IgD-negative memory B cell (primary cell): Measurements from ENCODE around the gene ATP10A. TPM values are rescaled to one million over a fixed set of nuclear protein-coding genes. Genes with fewer than 3 reads are reported as not detected.
"Not testable (repeated sequence)": the region's sequence is repeated elsewhere in the genome, so short reads cannot be mapped to it uniquely, and the experiment has no call there.

Source experiments
- H3K27ac Mint-ChIP-seq, 3 donors: one replicate each; pipeline ENCODE4 v1.8.0; 2020 to 2022; ENCODE audit warnings: mild to moderate bottlenecking in 3 of 3, mixed read lengths in 3 of 3, moderate library complexity in 1 of 3
- H3K27me3 Mint-ChIP-seq: one replicate; pipeline ENCODE4 v1.8.0; 2021; ENCODE audit warnings: mixed read lengths
- H3K36me3 Mint-ChIP-seq: one replicate; pipeline ENCODE4 v1.8.0; 2020; ENCODE audit warnings: mild to moderate bottlenecking, mixed read lengths
- H3K4me1 Mint-ChIP-seq, 3 donors: one replicate each; pipeline ENCODE4 v1.8.0; 2020 to 2022; ENCODE audit warnings: mixed read lengths in 3 of 3, mild to moderate bottlenecking in 1 of 3
- H3K4me3 Mint-ChIP-seq, 4 donors: one replicate each; pipeline ENCODE4 v1.8.0; 2020 to 2022; ENCODE audit warnings: mild to moderate bottlenecking in 4 of 4, mixed read lengths in 4 of 4, moderate library complexity in 3 of 4
- H3K9me3 Mint-ChIP-seq, 3 donors: one replicate each; pipeline ENCODE4 v1.8.0; 2020 to 2021; ENCODE audit warnings: mixed read lengths in 3 of 3, mild to moderate bottlenecking in 1 of 3
- polyA plus RNA-seq: library from polyadenylated mRNA; unstranded; fragments of 300-500 nt; fragmentation: Illumina TruSeq; gene quantifications from one replicate; pipeline ENCODE4 v1.2.3, GENCODE V29; 2021

ATP10A gene
- polyA plus RNA-seq, 1 donor from 2014 or later: 0.48 TPM

DNA sequence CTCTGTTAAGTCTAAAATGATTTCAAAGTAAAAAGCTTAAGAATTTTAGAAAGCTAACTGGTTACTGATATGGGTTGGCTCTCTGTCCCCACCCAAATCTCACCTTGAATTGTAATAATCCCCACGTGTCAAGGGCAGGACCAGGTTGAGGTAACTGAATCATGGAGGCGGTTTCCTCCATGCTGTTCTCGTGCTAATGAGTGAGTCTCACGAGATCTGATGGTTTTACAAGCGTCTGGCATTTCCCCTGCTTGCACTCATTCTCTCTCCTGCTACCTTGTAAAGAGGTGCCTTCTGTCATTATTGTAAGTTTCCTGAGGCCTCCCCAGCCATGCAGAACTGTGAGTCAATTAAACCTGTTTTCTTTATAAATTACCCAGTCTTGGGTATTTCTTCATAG is 7.1 kb downstream of the ATP10A start:
- Mint-ChIP-seq H3K4me1 (peaks cover 13 to 29% (median 25%) of the 10 kb centered on the region in 3 donors), H3K27me3 (peaks cover 14% of the 10 kb centered on the region)
- not testable (repeated sequence) for H3K36me3 Mint-ChIP-seq, H3K9me3 Mint-ChIP-seq, H3K27ac Mint-ChIP-seq, H3K4me3 Mint-ChIP-seq

GRCh38 chr15:25852661-25853524 is 10.2 kb downstream of the ATP10A start:
- H3K27ac Mint-ChIP-seq: peak overlapping the region in 1 of 3 donors; percentile 82
- H3K4me3 Mint-ChIP-seq: peak overlapping the region; percentile 30 to 89 (median 52)

GRCh38 chr15:25852027-25852426 is 11.1 kb downstream of the ATP10A start:
- H3K4me3 Mint-ChIP-seq: peak overlapping the region in 2 of 4 donors; percentile 47 to 89
- peaks cover 31 to 49% (median 36%) of the 10 kb centered on the region in 3 donors for H3K4me1 Mint-ChIP-seq
- H3K9me3 Mint-ChIP-seq: no peaks in the 10 kb centered on the region
- peak overlapping the region in 1 of 3 donors; percentile 82 for H3K27ac Mint-ChIP-seq
- H3K27me3 Mint-ChIP-seq: peaks cover 4% of the 10 kb centered on the region
- no peaks in the 10 kb centered on the region for H3K36me3 Mint-ChIP-seq

More at GRCh38 chr15:25852661-25853524, 10.2 kb downstream of the ATP10A start:
- H3K36me3 Mint-ChIP-seq: no peaks in the 10 kb centered on the region
- H3K4me1 Mint-ChIP-seq: peaks cover 26 to 46% (median 34%) of the 10 kb centered on the region in 3 donors
- H3K27me3 Mint-ChIP-seq: peaks cover 4% of the 10 kb centered on the region
- H3K9me3 Mint-ChIP-seq: no peaks in the 10 kb centered on the region

- H3K9me3 Mint-ChIP-seq: no peaks in the 10 kb centered on the region
- peak overlapping the region; percentile 47 to 94 (median 76) for H3K27ac Mint-ChIP-seq
- no peaks in the 10 kb centered on the region for H3K36me3 Mint-ChIP-seq
- peaks cover 2% of the 10 kb centered on the region for H3K27me3 Mint-ChIP-seq
- peaks cover 44 to 63% (median 44%) of the 10 kb centered on the region in 3 donors for H3K4me1 Mint-ChIP-seq
- peak overlapping the region; percentile 73 to 92 (median 79) for H3K4me3 Mint-ChIP-seq
Observed at GRCh38 chr15:25850154-25851111, 12.7 kb downstream of the ATP10A start.

DNA sequence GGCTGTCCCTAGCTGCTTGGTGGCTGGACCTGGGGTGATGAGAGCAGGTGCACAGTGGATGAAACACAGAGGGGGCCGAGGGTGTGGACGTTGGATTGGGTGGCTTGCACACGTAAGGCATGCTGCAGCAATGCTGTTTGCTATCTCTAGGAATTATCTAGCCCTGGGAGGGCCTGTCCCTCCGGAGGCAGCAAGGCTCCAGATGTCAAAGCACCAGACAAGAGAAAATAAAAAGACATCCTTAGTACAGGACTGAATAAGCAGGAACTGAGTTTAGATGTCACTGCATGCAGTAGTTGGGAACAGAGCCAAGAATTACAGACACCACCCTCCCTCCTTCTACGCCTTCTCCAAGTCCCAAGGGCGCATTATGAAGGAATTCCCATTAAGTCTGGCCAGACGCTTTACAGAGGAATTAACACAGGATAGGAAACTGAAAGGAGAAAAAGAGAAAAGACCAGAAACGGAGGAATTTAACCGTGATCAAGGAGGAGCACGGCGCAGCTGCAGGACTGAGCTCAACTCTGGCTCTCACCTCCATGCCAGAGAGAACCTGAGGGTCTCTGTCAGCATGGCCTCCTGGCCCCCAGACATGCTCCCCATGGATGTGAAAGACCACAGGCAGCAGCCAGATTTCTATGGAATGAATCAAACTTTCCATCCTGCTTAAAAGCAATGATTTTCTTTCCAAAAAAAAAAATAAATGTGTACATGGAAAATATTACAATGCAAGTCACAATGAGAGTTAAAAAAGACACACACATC is 13.8 kb downstream of the ATP10A start:
- Mint-ChIP-seq H3K36me3 (no peaks in the 10 kb centered on the region), H3K4me1 (peaks cover 43 to 68% (median 47%) of the 10 kb centered on the region in 3 donors), H3K27me3 (peaks cover 2% of the 10 kb centered on the region), H3K9me3 (no peaks in the 10 kb centered on the region), H3K27ac (peak overlapping the region; percentile 76 to 94 (median 81)), H3K4me3 (peak overlapping the region; percentile 73 to 93 (median 79))

DNA sequence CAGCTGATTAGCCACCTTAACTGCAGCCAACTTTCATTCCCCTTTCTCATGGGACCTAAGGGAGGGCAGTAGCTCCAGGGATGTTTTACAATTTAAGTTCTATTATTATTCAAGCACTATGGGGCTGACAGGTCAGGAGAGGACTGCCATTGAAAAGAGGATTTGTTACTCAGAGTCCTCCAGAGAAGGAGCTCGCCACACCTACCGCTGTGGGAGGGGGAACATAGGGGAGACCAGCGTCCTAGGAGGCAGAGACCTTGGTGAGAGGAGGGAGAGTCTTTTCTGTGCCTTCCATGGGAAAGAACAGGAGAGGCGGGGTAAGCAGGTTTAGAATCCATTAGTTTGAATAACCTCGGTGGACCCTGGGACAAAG is 14.4 kb downstream of the ATP10A start:
- Mint-ChIP-seq H3K4me1 (peaks cover 39 to 64% (median 47%) of the 10 kb centered on the region in 3 donors), H3K27ac (peak overlapping the region; percentile 54 to 81 (median 76)), H3K27me3 (peaks cover 5% of the 10 kb centered on the region), H3K9me3 (no peaks in the 10 kb centered on the region), H3K4me3 (peak overlapping the region in 2 of 4 donors; percentile 74 to 76), H3K36me3 (no peaks in the 10 kb centered on the region)

DNA sequence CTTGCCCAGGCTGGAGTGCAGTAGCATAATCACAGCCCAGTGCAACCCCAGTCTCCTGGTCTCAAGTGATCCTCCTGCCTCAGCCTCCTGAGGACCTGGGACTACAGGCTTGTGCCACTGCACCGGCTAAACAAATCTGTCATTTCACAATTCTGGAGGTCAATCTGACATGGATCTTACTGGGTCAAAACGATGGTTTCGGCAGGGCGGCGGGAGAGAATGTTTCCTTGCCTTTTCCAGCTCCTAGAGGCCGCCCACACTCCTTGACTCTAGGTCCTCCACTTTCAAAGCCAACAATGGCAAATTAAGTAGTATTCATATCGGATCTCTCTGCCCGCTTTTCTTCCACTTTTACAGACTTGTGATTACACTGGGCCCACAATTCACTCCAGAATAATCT is 14.8 kb downstream of the ATP10A start:
- peaks cover 39 to 61% (median 45%) of the 10 kb centered on the region in 3 donors for H3K4me1 Mint-ChIP-seq
- no peak overlapping the region for H3K4me3 Mint-ChIP-seq
- no peaks in the 10 kb centered on the region for H3K36me3 Mint-ChIP-seq
- no peaks in the 10 kb centered on the region for H3K9me3 Mint-ChIP-seq
- peaks cover 5% of the 10 kb centered on the region for H3K27me3 Mint-ChIP-seq
- H3K27ac Mint-ChIP-seq: peak overlapping the region in 1 of 3 donors; percentile 81

DNA sequence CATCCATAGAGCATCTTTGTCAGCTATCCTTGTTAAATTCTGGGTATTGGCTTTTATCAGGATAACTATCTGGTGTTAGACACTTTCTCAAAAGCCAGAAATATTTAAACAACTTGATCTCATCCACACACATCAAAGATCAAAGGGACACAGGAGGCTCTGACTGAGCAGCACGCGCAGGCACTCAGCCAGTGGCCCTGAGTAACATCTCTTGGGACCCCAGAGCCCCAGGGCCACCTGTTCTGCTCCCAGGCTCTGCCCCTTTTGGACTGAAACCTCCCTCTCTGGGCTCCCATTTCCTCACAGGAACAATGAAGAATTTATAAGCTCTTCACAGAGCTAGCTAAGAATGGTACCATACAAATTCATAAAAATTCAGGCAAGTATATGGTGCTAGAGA is 16.1 kb downstream of the ATP10A start:
- peaks cover 28 to 48% (median 36%) of the 10 kb centered on the region in 3 donors for H3K4me1 Mint-ChIP-seq
- peak overlapping the region in 2 of 3 donors; percentile 71 to 78 for H3K27ac Mint-ChIP-seq
- peak overlapping the region in 1 of 4 donors; percentile 55 for H3K4me3 Mint-ChIP-seq
- H3K27me3 Mint-ChIP-seq: peaks cover 5% of the 10 kb centered on the region
- no peaks in the 10 kb centered on the region for H3K9me3 Mint-ChIP-seq
- H3K36me3 Mint-ChIP-seq: no peaks in the 10 kb centered on the region

DNA sequence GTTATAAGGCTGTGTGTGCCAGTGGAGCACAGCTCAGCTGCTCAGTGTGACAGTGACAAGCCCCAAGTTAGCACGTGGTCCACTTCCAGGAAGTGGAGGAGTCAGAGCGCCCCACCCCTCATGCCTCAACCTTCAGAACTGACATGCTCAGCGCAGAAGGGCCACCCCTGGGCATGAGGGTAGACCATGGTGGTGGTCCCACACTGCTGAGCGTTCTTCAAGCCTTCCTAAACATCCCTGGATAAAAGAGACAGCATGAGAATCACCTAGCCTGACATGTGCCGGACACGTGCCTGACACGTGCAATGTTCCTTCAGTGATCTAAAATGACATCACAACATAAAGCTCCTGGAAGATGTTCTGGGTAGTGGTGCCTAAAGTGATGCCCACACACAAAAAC is 16.8 kb downstream of the ATP10A start:
- Mint-ChIP-seq H3K4me3 (peak overlapping the region in 1 of 4 donors; percentile 55), H3K27me3 (peaks cover 5% of the 10 kb centered on the region), H3K27ac (no peak overlapping the region), H3K4me1 (peaks cover 28 to 48% (median 34%) of the 10 kb centered on the region in 3 donors), H3K9me3 (no peaks in the 10 kb centered on the region), H3K36me3 (no peaks in the 10 kb centered on the region)

DNA sequence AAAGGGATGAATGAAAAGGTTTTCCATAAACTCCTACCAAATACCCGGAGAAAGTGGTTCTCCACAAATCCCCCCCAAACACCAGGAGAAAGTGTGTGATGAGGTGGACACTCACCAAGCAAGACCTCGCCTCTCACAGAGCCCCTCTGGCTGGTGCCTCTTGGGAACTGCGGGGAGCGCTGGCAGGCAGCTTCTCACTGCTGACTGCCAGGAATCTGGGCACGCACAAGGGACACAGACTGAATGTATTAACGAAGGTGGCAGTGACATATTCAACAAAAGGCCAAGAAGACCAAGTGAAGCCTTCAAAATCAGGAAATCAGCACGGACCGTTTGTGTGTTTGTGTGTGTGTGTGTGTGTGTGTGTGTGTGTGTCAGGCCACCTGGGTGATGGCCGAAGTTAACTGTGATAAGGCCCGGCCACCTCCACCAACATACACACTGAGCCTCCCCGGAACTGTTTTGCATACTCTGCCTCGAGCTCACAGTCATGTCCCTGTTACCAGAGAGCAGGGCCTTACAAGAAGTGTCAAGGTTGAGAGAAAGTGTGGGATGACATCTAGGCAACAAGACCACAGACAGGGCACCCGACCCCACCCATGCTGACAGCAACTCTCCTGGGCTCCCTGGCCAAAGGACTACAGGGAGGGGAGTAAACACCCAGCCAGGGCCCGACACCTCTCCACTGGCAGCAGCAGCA is 18.0 kb downstream of the ATP10A start:
- Mint-ChIP-seq H3K27ac (peak overlapping the region in 1 of 3 donors; percentile 88), H3K4me1 (peaks cover 19 to 40% (median 28%) of the 10 kb centered on the region in 3 donors)

DNA sequence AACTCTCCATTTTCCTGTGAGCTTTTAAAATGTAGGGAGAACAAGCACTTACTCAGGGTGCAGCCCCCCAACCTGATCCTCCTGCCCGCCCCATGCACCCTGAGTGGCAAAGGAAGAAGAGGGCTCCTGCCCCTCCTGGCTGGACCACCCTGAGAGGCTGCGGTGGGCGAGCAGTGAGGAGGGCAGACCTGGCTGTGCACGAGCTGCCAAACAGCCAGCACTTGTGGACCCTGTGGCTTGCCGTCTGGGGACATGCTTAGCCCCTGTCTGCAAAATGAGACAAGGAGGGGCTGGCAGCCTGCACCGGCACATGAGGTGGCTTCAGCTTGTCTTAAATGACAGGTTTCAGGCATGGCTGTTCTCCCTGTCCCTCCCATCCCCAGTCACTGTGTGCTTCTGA is 18.6 kb downstream of the ATP10A start:
- H3K36me3 Mint-ChIP-seq: no peaks in the 10 kb centered on the region
- H3K4me3 Mint-ChIP-seq: no peak overlapping the region
- peaks cover 14 to 34% (median 23%) of the 10 kb centered on the region in 3 donors for H3K4me1 Mint-ChIP-seq
- peaks cover 11% of the 10 kb centered on the region for H3K27me3 Mint-ChIP-seq
- H3K9me3 Mint-ChIP-seq: peaks cover 0 to 2% (median 0%) of the 10 kb centered on the region in 3 donors
- peak overlapping the region in 1 of 3 donors; percentile 88 for H3K27ac Mint-ChIP-seq

More for the DNA sequence above, 18.0 kb downstream of the ATP10A start:
- Mint-ChIP-seq H3K9me3 (no peaks in the 10 kb centered on the region), H3K4me3 (peak overlapping the region in 2 of 4 donors; percentile 53 to 81), H3K27me3 (peaks cover 7% of the 10 kb centered on the region), H3K36me3 (no peaks in the 10 kb centered on the region)

- no peak overlapping the region for H3K4me3 Mint-ChIP-seq
- H3K27me3 Mint-ChIP-seq: peaks cover 13% of the 10 kb centered on the region
- peaks cover 0 to 2% (median 0%) of the 10 kb centered on the region in 3 donors for H3K9me3 Mint-ChIP-seq
- peaks cover 11 to 29% (median 21%) of the 10 kb centered on the region in 3 donors for H3K4me1 Mint-ChIP-seq
- H3K27ac Mint-ChIP-seq: peak overlapping the region in 1 of 3 donors; percentile 10
- no peaks in the 10 kb centered on the region for H3K36me3 Mint-ChIP-seq
Observed at GRCh38 chr15:25844076-25844475, 19.1 kb downstream of the ATP10A start.

GRCh38 chr15:25839638-25840156 is 23.4 kb downstream of the ATP10A start:
- Mint-ChIP-seq H3K27ac (no peak overlapping the region), H3K4me1 (peaks cover 6 to 10% (median 7%) of the 10 kb centered on the region in 3 donors), H3K36me3 (no peaks in the 10 kb centered on the region), H3K4me3 (no peak overlapping the region), H3K9me3 (peaks cover 0 to 2% (median 0%) of the 10 kb centered on the region in 3 donors), H3K27me3 (peaks cover 25% of the 10 kb centered on the region)
